ENCODE data around the gene ATXN7L1. TPM values are rescaled to one million over a fixed set of nuclear protein-coding genes. Genes with fewer than 3 reads are reported as not detected.
A peak's percentile ranks its signal among the peaks of the same experiment; 100 is the strongest.

ATXN7L1 gene
- total RNA-seq, 1 donor from 2014 or later: 7.7 TPM

DNA sequence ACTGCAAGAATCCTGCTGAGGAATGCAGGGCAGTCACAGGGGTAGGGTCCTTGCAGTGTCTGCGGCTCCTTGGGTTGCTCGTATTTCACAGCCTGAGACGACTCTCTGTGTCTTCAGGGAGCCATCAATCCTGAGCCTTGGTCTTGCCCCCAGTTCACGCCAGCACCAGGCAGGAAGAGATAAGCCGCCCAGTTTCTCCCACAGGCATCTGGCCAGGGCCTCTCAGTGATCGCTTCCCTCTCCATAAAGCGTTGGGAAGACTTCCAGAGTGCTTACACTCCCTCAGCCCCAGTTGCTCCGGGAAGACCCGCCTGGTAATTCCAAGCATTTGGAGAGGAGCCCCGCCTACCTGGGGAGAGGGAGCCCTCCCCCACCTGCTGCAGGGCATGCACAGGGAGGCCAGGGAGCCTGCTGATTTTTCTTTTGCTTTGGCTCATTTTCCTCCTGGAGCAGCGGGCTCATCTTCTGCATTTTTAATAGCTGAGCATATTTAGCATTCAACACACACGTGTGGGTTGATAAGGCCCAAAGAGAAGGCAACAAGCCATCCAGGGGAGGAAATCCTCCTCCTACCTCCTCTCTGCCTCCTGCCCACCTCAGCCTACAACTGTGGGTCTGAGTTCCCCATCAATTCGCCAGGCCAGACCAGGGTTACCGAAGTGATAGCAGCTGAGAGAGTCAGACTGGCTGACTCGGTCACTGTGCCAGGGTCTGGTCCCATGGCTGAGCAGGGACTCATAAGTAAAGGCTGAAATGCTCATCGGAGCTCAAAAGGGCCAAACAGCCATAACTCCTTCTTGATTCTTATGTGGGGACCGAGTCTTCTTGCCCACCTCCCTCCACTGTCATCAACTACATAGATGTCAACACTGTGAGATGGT lies 220.7 kb downstream of the ATXN7L1 start:
- FAIRE-seq: no peak
- DNase-seq (ENCODE audit: low spot score in 2 of 2): no peak

DNA sequence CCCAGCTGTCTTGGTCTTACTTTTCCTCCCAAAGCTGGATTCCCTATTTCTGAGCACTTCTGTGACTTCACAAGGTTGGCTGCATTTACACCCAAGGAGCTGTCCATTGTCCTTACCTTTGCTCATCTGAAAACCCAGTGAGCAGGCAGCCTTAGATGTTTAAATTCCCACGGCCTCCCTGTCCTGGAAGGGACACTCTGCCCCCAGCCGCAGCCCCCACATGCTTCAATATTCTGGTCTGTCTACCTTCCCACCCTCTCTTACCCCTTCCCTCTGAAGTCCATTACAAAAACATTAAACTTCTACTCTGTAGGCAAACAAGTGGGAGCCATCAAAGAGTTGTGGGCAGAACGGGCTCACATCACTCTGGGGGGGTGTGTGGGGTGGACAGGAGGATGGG lies 221.3 kb downstream of the ATXN7L1 start:
- FAIRE-seq (no peak), DNase-seq (ENCODE audit: low spot score in 2 of 2) (no peak)

DNA sequence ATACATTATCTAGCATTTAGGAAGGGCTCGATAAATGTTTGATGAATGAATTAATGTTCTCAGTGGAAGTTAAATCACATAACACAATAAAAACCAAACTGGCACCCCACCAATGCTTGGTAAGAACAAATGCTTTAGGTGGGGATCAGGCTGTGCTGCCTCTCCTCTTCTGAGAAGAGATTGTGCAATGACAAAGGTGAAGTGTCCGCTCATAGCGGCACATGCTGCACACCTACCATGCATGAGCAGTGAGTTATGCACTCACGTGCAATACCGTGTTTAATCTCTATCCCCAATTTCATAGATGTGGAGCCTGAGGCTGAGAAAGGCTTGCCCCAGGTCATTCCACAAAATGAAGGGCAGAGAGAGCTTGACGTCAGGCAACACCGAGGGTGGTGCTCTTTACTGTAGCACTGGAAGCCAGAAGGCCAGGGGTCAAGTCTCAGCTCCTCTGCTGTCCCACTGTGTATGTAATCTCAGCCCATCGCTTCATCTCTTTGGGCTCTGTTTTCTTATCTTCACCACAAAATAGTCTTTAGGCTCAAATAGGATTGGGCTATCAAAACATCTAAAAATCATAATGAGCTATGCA lies 222.2 kb downstream of the ATXN7L1 start:
- no peak for DNase-seq (ENCODE audit: low spot score in 2 of 2)
- no peak for FAIRE-seq

DNA sequence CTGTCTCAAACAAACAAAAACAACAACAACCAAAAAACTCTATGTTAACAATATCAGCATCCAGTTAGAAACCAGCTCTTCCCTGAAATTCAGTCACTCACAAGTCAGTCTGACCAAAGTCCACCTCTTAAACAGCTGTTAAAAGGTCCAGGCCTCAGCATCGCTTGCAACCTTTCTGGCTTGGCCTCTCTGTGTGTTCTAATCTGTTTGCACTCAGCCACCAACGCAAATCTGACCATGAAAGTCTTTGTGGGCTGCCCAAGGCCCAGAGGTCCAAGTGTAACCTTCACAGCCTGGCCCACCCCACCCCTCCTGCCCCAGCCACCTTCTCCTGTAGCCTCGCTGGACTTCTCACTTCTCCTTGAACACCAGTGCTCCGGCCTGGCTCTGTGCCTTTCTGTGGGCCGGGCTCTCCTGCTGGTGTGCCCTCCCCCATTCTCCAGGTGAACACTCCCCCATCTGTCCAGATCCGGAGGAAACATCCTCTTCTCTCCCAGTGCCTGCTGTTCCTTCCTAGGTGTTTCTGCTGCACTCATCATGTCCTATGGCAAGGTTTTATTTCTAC lies 222.9 kb downstream of the ATXN7L1 start:
- no peak for DNase-seq (ENCODE audit: low spot score in 2 of 2)
- no peak for FAIRE-seq

DNA sequence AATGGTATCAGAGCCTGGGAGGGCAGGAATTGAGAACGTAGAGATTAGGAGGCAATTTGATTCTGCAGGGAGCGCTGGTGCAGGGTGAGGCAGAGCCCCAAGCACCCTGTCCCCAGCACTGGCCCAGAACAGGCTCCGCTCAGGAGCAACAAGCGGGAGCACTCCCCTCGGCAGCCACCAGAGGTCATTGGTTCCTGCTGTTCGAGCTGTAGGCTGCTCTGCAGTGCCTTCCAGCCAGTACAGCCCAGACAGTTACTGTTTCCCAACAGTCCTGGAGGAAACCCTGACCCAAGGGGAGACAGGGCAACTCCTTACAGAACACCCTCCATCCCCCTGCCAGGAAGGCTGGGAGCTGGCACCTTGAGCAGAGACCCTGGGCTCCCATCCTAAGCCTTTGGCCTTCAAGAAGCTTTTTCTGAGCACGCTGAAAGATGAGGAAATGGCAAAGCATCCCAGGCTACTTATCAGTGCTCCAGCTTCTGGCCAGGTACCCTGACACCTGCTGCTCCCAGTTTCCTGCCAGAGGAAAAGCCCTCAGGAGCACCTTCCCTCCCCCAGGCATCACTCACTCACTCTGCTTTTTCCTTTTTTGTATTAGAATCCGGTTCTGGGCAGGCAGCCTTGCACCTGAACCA lies 223.9 kb downstream of the ATXN7L1 start:
- FAIRE-seq (no peak), DNase-seq (ENCODE audit: low spot score in 2 of 2) (peak; percentile 51 to 76)

DNA sequence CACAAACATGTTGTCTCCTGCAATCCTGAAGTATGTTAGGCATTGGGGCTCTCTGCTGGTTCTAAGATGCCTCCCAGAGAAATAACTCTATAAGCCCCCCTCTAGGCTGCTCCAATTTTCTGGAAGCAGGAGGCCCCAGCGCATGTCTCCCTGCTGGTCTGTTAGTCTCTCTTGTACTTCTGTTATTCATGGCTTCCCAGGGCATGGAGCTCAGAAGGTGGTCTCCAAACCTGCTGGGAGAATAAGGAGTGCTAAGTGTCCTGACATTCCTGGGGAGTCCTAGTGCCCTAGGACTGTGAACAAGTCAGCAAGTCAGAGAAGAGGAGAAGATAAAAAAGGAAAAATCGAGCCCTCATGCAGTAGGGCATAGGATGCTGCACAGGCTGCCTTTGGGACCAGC lies 224.6 kb downstream of the ATXN7L1 start:
- FAIRE-seq (no peak), DNase-seq (ENCODE audit: low spot score in 2 of 2) (no peak)

DNA sequence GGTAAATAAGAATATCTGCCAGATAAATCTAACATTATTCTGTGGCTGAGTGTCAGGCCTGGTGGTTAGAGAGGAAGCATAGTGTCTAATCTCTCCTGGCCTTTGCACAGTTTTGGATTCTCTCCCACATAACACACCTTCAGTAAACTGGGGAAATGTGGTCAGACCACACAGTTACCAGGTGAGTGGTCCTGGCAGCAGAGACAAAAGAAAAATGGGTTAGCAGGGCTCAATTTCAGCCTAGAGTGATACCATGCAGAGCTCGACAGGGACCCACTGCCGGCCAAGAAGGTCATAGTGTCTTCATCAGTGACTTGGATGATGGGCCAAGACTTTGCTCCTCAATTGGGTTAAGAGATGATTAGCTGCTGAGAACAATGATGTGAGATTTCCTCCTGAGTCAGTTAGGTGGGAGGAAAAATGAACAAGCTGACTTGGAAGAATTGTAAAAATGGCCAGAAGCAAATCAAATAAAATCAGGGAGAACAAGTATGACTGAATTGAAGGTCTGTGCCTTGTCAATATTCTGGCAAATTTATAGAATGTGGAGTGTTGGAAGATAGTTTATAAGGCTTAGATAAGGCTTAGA lies 225.9 kb downstream of the ATXN7L1 start:
- DNase-seq (ENCODE audit: low spot score in 2 of 2) (no peak), FAIRE-seq (no peak)

DNA sequence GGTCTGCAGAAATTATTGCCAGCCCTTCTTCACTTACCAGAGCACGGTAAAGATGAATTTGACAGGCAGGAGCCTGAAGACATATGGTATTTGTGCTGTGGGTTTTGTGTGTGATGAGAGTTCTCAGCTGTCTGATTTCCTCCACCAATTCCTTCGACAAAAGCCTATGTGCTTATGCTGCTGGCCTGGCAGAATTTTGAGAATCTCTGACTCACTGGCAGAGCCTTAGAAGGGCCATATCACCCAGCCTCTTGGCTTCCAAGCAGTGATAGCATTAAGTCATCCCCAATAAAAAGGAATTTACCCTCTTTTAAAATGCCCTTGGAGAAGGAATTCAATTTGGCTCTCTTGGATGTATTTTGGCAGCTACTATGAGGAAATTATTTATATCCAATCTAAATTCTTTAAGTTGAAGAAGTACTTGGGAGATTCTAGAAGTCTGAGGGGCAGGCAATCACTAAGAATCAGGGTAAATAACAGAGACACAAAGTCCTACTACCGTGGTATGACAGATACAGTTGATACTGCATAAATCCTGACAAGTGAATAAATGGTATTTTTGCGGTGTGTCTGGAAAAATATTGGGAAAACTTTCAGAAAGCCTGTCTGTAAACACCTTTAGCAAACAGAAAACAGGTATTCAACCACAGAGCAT lies 226.5 kb downstream of the ATXN7L1 start:
- FAIRE-seq (no peak), DNase-seq (ENCODE audit: low spot score in 2 of 2) (no peak)

DNA sequence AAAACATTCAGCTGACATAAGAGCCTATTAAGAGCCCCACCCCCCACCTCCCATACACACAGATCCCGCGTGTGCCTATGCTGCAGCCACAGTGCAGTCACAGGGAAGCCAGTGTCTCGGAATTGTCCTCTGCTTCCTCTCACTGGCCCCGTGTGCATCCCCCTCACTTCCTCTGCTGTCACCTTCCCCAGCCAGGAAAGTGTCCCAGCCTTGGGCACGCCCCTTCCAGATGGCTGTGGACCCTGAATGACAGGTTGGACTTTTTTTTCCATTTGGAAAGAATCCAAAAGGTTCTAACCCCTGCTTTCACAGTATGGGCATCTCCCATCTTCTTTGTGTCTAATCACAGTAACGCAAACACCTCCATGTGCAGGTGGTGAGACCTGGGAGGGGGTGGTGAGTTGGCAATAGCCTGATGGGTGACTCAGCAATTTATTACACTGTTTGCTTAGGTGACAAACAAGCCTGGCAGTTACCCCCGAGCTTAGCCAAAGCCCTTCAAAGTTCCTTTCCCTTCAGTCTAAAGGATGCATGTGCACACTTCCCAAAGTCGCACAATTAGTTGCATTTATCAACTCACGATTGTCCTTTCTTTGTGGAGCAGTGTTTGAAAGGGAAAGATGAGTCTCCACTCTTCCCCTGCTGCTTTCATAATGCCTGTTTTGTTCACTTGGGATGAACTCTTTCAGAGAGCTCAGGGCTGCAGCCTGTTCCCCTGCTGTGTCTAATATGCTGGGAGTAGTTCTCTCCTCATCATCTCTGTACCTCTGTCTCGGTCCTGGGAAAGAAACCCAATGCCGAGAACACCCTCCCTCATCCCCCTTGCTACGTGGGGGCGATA lies 227.6 kb downstream of the ATXN7L1 start:
- DNase-seq (ENCODE audit: low spot score in 2 of 2) (no peak), FAIRE-seq (no peak)

DNA sequence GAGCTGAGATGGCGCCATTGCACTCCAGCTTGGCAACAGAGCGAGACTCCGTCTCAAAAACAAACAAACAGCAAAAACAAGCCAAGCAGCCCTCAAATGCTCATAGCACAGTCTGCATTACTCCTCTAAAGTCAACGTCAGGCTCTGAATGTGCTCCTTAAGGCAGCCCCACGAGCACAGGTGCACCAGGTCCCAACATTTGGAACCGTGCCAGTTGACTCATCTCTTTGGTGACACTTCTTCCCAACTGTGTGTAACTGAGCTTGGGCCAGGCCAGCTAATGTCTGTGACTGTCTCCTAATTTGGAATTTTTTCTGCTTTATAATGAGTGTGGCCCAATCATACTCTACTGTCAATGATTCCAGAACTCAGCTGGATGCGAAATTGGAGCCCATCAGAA lies 228.8 kb downstream of the ATXN7L1 start:
- no peak for FAIRE-seq
- no peak for DNase-seq (ENCODE audit: low spot score in 2 of 2)

DNA sequence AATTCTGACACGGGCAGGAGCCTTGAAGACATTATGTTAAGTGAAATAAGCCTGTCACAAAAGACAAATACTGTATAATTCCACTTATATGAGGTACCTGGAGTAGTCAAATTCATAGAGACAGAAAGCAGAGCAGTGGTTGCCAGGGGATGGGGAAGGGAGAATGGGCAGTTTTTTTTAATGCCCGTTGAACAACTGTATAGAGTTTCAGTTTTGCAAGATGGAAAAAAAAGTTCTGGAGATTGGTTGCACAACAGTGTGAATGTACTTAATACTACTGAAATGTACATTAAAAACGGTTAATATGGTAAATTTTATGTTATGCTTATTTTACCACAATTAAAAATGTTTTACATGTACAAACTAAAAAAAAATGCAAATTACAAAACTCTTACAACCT lies 231.5 kb downstream of the ATXN7L1 start:
- DNase-seq (ENCODE audit: low spot score in 2 of 2) (no peak), FAIRE-seq (no peak)

DNA sequence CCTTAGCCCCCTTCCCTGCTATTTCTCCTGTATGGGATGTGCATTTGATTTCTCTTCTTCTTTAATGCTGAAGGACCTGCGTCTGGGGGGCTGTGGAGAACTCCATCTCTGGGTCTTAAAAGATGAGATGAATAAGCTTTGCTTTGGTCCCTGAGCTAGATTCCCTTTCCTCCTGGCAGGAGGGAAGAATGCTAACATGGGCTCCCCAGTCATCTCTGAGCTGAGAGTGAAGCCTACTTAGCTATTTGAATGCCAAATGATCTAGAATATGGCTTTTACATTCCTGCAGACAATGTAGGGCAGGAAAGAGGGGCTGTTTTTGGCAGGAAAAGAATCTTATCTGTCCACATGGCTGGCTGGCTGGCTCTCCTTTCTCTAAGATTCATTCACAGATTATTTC lies 232.5 kb downstream of the ATXN7L1 start:
- FAIRE-seq (no peak), DNase-seq (ENCODE audit: low spot score in 2 of 2) (no peak)

DNA sequence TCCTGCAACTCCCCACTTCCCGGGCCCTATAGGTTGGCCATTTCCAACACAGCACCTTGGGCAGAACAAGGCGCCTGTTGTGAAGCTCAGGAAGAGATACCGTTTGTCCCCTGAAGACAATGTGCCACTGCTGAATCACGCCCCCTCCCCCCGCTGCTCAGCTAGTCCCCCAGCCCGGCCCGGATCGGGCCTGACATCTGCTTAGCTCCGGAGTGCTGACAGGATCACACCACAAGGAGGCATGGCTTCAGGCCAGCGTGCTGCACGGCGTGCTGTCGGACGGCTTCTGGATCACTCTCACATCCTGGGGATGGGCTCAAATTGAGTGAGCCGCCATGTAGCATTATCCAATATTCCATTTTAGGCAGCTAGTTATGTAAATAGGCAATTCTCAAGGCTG lies 233.0 kb downstream of the ATXN7L1 start:
- FAIRE-seq (no peak), DNase-seq (ENCODE audit: low spot score in 2 of 2) (no peak)

DNA sequence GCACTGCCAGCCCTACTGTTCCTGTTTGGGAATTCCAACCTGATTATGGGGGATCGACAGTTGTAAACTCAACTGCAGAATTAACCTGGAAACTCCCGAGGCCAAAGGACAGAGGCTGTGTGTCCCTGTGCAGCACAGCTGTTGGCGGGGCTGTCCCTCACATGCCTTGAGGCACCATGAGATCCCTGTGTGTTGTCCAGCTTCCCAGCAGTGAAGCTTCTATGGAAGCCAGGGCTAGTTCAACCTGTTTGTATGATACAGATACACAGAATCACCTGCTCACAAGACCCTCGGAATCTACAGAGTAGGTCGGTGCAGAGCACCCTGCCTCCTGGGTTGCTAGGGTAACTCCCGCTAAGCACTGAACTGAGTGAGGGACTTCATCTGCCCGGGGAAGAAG lies 234.1 kb downstream of the ATXN7L1 start:
- FAIRE-seq (no peak), DNase-seq (ENCODE audit: low spot score in 2 of 2) (no peak)

DNA sequence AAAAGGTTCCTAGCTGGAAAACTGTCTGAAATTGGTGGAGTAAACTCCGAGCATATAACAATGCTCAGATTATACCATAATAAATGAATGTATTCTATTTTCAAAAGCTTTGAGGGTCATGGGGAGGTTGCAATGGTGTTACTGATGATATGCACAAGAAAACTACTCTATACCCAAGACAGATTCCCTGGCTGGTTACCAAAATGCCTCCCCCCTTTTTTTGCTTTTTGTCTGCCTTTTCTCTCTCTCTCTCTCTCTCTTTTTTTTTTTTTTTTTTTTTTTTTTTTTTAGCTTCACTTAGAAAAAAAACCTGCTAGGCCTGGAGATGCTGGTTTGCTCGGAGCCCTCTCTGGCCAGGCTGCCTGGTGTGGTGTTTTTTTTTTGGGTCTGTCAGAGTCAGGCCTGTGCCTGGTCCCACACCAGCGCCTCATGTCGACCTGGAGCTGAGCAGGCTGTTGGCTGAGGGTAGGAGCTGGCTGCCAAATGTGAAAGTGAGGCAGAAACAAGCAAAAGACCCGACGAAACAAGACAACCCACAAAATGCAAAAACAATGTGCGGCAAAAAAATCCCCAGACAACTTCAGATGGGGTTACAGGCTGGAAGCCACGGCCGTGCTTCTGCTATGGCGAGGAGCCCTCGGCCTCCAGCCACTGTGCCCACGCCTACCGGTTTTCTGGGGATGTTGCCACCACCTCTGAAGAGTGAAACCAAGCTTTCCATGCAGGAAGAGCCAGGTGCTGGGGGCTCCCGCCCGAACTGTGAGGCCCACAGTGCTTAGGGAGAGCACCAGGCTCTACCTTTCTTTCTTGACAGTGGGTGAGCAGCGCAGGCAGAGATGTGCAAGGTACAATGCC lies 235.2 kb downstream of the ATXN7L1 start:
- DNase-seq (ENCODE audit: low spot score in 2 of 2) (no peak), FAIRE-seq (no peak)

DNA sequence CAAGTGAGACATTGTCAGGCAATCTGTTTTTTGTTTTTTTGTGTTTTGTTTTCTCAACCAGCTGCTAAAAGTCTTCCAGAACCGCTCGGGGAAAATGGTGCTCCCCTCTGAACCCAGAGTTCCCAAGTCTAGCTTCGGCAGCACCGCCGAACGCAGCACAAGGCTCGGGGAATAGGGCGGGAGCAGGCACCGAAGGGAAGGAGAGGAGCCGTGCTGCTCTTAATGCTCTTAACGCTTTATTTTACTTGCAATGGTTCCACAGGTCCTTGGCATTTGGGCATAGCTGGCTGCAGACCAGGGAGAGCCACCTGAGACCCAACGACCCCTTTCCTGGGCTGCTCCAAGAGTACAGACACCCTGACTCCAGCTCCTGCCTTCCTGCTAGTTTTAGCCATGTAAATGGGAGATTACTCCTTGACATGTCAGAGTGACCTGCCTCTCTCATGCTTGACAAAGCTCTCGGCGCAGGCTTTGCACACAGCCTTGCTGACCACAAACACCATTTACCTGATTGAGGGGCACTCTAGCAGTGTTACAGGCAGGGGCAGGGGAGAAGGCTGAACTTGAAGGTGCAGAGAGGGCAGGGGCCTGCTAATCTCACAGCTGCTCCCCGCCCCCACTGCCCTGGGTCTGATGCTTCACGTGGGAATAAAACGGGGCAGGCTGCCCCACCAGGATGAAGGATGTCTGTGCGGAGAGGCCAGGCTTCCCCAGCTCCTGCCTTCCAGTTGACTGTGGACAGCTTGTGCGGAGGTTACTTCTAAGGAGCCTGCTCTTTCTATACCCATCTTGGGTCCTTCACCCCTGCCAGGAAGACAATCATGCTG lies 236.5 kb downstream of the ATXN7L1 start:
- DNase-seq (ENCODE audit: low spot score in 2 of 2) (no peak), FAIRE-seq (no peak)

DNA sequence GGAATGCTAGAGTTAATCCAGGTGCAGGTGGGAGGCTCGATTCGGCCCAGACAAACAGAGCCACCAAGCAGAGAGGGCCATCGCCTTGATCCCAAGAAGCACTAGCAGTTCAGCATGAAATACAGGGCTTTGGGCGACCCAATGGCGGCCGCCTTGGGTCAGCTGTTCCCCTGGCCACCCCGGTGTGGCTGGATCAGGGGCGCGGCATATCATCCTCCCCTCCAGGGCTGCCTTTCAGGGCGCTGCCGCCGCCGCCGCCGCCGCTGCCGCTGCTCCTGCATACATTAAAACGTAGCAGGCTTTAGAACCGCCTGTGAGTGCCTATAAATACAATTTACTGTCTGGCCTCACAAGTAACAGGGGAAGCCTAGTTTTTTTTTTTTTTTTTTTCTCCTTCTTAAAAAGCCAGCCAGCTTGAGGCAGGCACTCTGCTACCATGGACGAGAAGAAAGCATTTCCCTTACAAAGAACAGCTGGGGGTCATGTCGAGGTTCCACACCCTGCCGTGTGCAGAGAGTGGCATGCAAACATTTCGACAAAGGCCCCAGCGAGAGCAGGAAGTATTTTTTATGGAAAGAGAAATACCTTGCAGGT lies 237.4 kb downstream of the ATXN7L1 start:
- no peak for FAIRE-seq
- DNase-seq (ENCODE audit: low spot score in 2 of 2): no peak

Measured in frontal cortex (tissue), 4 donors.